BJ (cell line): ENCODE measurements around the gene STK36. TPM values are rescaled to one million over a fixed set of nuclear protein-coding genes. Genes with fewer than 3 reads are reported as not detected.
A peak's percentile ranks its signal among the peaks of the same experiment; 100 is the strongest.

Experiments used
- CTCF ChIA-PET: fragments of 350-600 bp; formaldehyde crosslinking; extraction: SDS; loops from one replicate; lab custom pipeline; 2021; ENCODE audit warnings: antibody characterized with exemption, inconsistent platforms; lab: Yijun Ruan, JAX
- POLR2A ChIA-PET: fragments of 300-600 bp; sonication (Branson Sonifier 250); formaldehyde crosslinking; extraction: SDS; loops from one replicate; lab custom pipeline; 2021; ENCODE audit warnings: antibody characterized with exemption; lab: Charles Lee
- DNase-seq: peaks from one replicate; pipeline ENCODE4 v3.0.0-alpha.2; 2011; ENCODE audit warnings: low read depth
- H3K27me3 ChIP-seq: 2 replicates; pipeline ENCODE4 v1.6.0; 2011; ENCODE audit warnings: low read length; ENCODE audit not compliant: control insufficient read depth, insufficient read depth
- H3K36me3 ChIP-seq: 2 replicates; pipeline ENCODE4 v1.5.1; 2011; ENCODE audit warnings: low read length; ENCODE audit not compliant: control insufficient read depth, insufficient read depth
- H3K4me3 ChIP-seq: 2 replicates; pipeline ENCODE4 v1.5.1; 2011; ENCODE audit warnings: low read depth, mild to moderate bottlenecking, control low read depth, low read length
- CTCF ChIP-seq: IDR thresholded peaks from 2 replicates; pipeline ENCODE4 v1.5.1; 2011; ENCODE audit warnings: low read depth, mild to moderate bottlenecking, control low read depth, inconsistent platforms, low read length, moderate library complexity; ENCODE audit not compliant: insufficient read depth
- polyA plus RNA-seq: library from polyadenylated mRNA; depleted of rRNA; stranded (reverse); fragments of >200 nt; gene quantifications from 2 replicates; pipeline ENCODE4 v1.2.3, GENCODE V29; 2011

STK36 gene
- polyA plus RNA-seq, 1 experiment, result 58.7 TPM

DNA sequence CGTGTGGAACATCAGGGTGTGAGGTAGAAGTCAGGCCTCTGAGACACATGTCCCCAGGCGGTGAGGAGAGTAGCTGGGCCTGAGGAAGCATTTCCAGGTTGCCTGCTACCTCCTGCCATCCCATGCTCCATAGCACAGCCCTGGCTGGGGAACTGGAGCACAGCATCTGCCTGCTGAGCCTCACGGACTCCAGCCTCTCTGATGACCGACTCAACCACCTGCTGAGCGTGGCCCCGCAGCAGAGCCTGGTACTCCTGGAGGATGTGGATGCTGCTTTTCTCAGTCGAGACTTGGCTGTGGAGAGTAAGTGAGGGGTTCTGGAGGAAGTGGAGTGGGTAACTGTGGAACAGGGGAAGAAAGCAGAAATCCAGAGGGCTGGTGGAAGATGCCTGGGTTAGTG lies 9.5 kb upstream of the STK36 start:
- ChIA-PET POLR2A (no interaction called here), CTCF (no interaction called here)
- no peak overlapping the region for H3K4me3 ChIP-seq
- no peak for DNase-seq
- H3K36me3 ChIP-seq, result peaks cover 34% of the 10 kb centered on the region
- no peaks in the 10 kb centered on the region for H3K27me3 ChIP-seq
- no peak for TF ChIP-seq CTCF

GRCh38 chr2:218662827-218663226 lies 9.1 kb upstream of the STK36 start:
- H3K27me3 ChIP-seq, result no peaks in the 10 kb centered on the region

DNA sequence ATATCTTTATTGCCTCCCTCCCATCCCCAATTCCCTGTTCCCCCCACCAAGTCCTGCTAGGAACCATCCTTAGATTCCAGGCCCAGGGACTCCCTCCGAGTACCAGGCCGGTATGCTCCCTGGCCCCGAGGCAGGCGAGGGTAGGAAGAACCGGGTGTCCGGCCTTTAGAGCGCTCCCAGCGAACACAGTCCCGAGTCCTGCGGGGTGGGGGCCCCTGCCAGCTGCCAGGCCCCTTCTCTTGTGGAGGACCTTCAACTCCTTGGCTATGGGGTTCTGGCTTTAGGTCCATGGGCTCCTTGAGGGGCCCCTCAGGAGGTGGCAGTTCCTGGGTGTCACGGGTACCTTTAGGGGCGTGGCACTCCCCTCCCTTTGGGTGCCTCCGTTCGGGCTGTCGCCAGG lies 8.0 kb upstream of the STK36 start:
- Histone ChIP-seq H3K36me3 (peaks cover 40% of the 10 kb centered on the region), H3K27me3 (no peaks in the 10 kb centered on the region), H3K4me3 (no peak overlapping the region)
- ChIA-PET POLR2A (no interaction called here), CTCF (interaction anchor here (1.2 kb wide), 1 partner anchor 24 kb away, joined by 3 read pairs; no protein-coding TSS in a partner anchor)
- no peak for TF ChIP-seq CTCF
- DNase-seq, result no peak

More at GRCh38 chr2:218662827-218663226, 9.1 kb upstream of the STK36 start:
- peaks cover 37% of the 10 kb centered on the region for H3K36me3 ChIP-seq
- no peak overlapping the region for H3K4me3 ChIP-seq
- ChIA-PET CTCF (interaction anchor here (1.0 kb wide), 1 partner anchor 26 kb away, joined by 3 read pairs; no protein-coding TSS in a partner anchor), POLR2A (no interaction called here)
- DNase-seq, result no peak
- no peak for TF ChIP-seq CTCF

DNA sequence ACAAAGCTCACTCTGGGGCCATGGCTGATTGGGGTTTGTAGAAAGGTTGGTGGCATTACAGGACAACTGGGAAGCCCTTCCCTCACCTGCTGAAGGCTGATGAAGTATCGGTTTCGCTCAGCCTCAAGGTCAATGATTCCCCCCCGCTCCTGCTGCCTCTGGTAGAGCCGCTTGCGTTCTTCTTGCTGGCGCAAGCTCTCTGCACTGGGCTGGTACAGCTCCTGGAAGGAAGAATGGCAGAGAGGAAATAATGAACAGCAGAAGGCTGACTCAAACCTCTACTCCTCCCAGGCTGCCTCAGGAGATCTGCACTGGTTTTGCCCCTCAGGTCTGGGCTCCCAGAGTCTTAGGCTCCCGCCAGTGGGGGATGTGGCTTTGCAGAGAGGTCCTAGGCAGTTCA lies 7.2 kb upstream of the STK36 start:
- H3K4me3 ChIP-seq, result no peak overlapping the region
- POLR2A ChIA-PET, result no interaction called here
- no peak for DNase-seq
- no peaks in the 10 kb centered on the region for H3K27me3 ChIP-seq
- CTCF ChIA-PET, result no interaction called here
- no peak for TF ChIP-seq CTCF
- H3K36me3 ChIP-seq, result peaks cover 40% of the 10 kb centered on the region

GRCh38 chr2:218671097-218671653 lies 711 bp upstream of the STK36 start:
- H3K27me3 ChIP-seq, result no peaks in the 10 kb centered on the region
- peaks cover 15% of the 10 kb centered on the region for H3K36me3 ChIP-seq
- CTCF ChIA-PET, result interaction anchor here (0.6 to 4.3 kb wide), 9 partner anchors 11 to 181 kb away, joined by 3 to 25 read pairs (median 4); partner anchors contain the start of genes BCS1L and ZNF142
- peak overlapping the region; percentile 95 for H3K4me3 ChIP-seq
- no peak for TF ChIP-seq CTCF
- POLR2A ChIA-PET, result interaction anchor here (0.6 kb wide), 1 partner anchor 16 kb away, joined by 3 read pairs; no protein-coding TSS in a partner anchor
- DNase-seq, result no peak
